SJSA1 (cell line): ENCODE measurements around the gene CC2D2A. TPM values are rescaled to one million over a fixed set of nuclear protein-coding genes. Genes with fewer than 3 reads are reported as not detected.

ENCODE experiments used
- DNase-seq, 2 experiments: peaks; one replicate each; pipeline ENCODE4 v3.0.0-alpha.2; 2015 to 2020; ENCODE audit warnings: low spot score in 2 of 2, low read depth in 1 of 2
- H3K27ac ChIP-seq: fragments of 250-450 bp; sonication (Bioruptor Pico); 2 replicates; pipeline ENCODE4 v1.5.1; 2020; ENCODE audit warnings: mild to moderate bottlenecking, moderate library complexity
- H3K27me3 ChIP-seq: fragments of 250-450 bp; sonication (Bioruptor Pico); replicated peaks from 2 replicates; pipeline ENCODE4 v1.5.1; 2020; ENCODE audit warnings: mild to moderate bottlenecking, moderate library complexity
- H3K36me3 ChIP-seq: fragments of 250-450 bp; sonication (Bioruptor Pico); 2 replicates; pipeline ENCODE4 v1.5.1; 2020; ENCODE audit warnings: mild to moderate bottlenecking
- H3K4me1 ChIP-seq: fragments of 250-450 bp; sonication (Bioruptor Pico); replicated peaks from 2 replicates; pipeline ENCODE4 v1.6.1; 2021; ENCODE audit warnings: mild to moderate bottlenecking
- H3K4me3 ChIP-seq: fragments of 250-450 bp; sonication (Bioruptor Pico); 2 replicates; pipeline ENCODE4 v1.5.1; 2020; ENCODE audit warnings: mild to moderate bottlenecking
- H3K9me3 ChIP-seq: fragments of 250-450 bp; sonication (Bioruptor Pico); replicated peaks from 2 replicates; pipeline ENCODE4 v1.5.1; 2020; ENCODE audit warnings: mild to moderate bottlenecking
- total RNA-seq: library from RNA; depleted of rRNA; stranded (reverse); fragments of >200 nt; shearing (Covaris generic); gene quantifications from 2 replicates; pipeline ENCODE4 v1.2.3, GENCODE V29; 2014; rRNA removed

CC2D2A gene
- 3.9 and 7.7 TPM in 2 replicates for total RNA-seq

- no peaks in the 10 kb centered on the region for H3K9me3 ChIP-seq
- H3K27ac ChIP-seq = no peak within 1 kb of the TSS
- DNase-seq = no peak
- H3K27me3 ChIP-seq = no peaks in the 10 kb centered on the region
- H3K36me3 ChIP-seq = no peaks in the 10 kb centered on the region
- H3K4me1 ChIP-seq = peaks cover 3% of the 10 kb centered on the region; the same call in 1 of the 2 replicates
- H3K4me3 ChIP-seq = peak within 1 kb of the TSS; percentile 20; the same call in 1 of the 2 replicates
Observed at GRCh38 chr4:15469402-15470127, at the start of gene CC2D2A. Gene CC2D2A (plus strand): TSS chr4:15469882. CDS start chr4:15475933, 6,051 bp downstream.

- no peaks in the 10 kb centered on the region for H3K9me3 ChIP-seq
- peak in 1 of 2 experiments; percentile 30 for DNase-seq
Observed at GRCh38 chr4:15420642-15421041, 49.0 kb upstream of the CC2D2A start.

GRCh38 chr4:15423285-15423711 lies 46.4 kb upstream of the CC2D2A start:
- Histone ChIP-seq H3K4me1 (no peaks in the 10 kb centered on the region), H3K27ac (no peak overlapping the region), H3K27me3 (no peaks in the 10 kb centered on the region), H3K9me3 (no peaks in the 10 kb centered on the region), H3K36me3 (no peaks in the 10 kb centered on the region), H3K4me3 (no peak overlapping the region)
- no peak for DNase-seq

More at GRCh38 chr4:15420642-15421041, 49.0 kb upstream of the CC2D2A start:
- Histone ChIP-seq H3K4me1 (no peaks in the 10 kb centered on the region), H3K27ac (no peak overlapping the region), H3K36me3 (no peaks in the 10 kb centered on the region), H3K27me3 (no peaks in the 10 kb centered on the region), H3K4me3 (no peak overlapping the region)

- Histone ChIP-seq H3K4me3 (no peak overlapping the region), H3K9me3 (no peaks in the 10 kb centered on the region), H3K36me3 (no peaks in the 10 kb centered on the region), H3K27me3 (no peaks in the 10 kb centered on the region), H3K4me1 (no peaks in the 10 kb centered on the region), H3K27ac (no peak overlapping the region)
- DNase-seq = no peak
Observed at GRCh38 chr4:15425520-15425919, 44.2 kb upstream of the CC2D2A start.

- Histone ChIP-seq H3K4me3 (no peak overlapping the region), H3K27ac (no peak overlapping the region), H3K27me3 (no peaks in the 10 kb centered on the region), H3K4me1 (no peaks in the 10 kb centered on the region), H3K9me3 (no peaks in the 10 kb centered on the region), H3K36me3 (no peaks in the 10 kb centered on the region)
- no peak for DNase-seq
Observed at GRCh38 chr4:15427161-15427560, 42.5 kb upstream of the CC2D2A start.

GRCh38 chr4:15427701-15428100 lies 42.0 kb upstream of the CC2D2A start, which contains the start of gene C1QTNF7:
Gene C1QTNF7 (plus strand): TSS chr4:15428033. CDS start chr4:15435744, 7,711 bp downstream.
- H3K27ac ChIP-seq = no peak within 1 kb of the TSS
- H3K9me3 ChIP-seq = no peaks in the 10 kb centered on the region
- no peak for DNase-seq
- H3K36me3 ChIP-seq = no peaks in the 10 kb centered on the region
- H3K27me3 ChIP-seq = no peaks in the 10 kb centered on the region
- no peak within 1 kb of the TSS for H3K4me3 ChIP-seq
- H3K4me1 ChIP-seq = no peaks in the 10 kb centered on the region

GRCh38 chr4:15428611-15429010 lies 41.1 kb upstream of the CC2D2A start:
- Histone ChIP-seq H3K27me3 (no peaks in the 10 kb centered on the region), H3K27ac (no peak overlapping the region), H3K4me3 (no peak overlapping the region), H3K9me3 (no peaks in the 10 kb centered on the region), H3K36me3 (no peaks in the 10 kb centered on the region), H3K4me1 (no peaks in the 10 kb centered on the region)
- no peak for DNase-seq

GRCh38 chr4:15434091-15434490 lies 35.6 kb upstream of the CC2D2A start:
- DNase-seq = no peak
- Histone ChIP-seq H3K27me3 (no peaks in the 10 kb centered on the region), H3K27ac (no peak overlapping the region), H3K9me3 (no peaks in the 10 kb centered on the region), H3K36me3 (no peaks in the 10 kb centered on the region), H3K4me1 (peaks cover 5% of the 10 kb centered on the region; the same call in 1 of the 2 replicates), H3K4me3 (no peak overlapping the region)

GRCh38 chr4:15434676-15435075 lies 35.0 kb upstream of the CC2D2A start:
- Histone ChIP-seq H3K27me3 (no peaks in the 10 kb centered on the region), H3K4me3 (no peak overlapping the region), H3K36me3 (no peaks in the 10 kb centered on the region), H3K9me3 (no peaks in the 10 kb centered on the region), H3K4me1 (peaks cover 7% of the 10 kb centered on the region; the same call in 1 of the 2 replicates), H3K27ac (no peak overlapping the region)
- no peak for DNase-seq

- H3K36me3 ChIP-seq = no peaks in the 10 kb centered on the region
- DNase-seq = no peak
- no peak overlapping the region for H3K4me3 ChIP-seq
- peaks cover 7% of the 10 kb centered on the region; the same call in 1 of the 2 replicates for H3K4me1 ChIP-seq
- H3K27me3 ChIP-seq = no peaks in the 10 kb centered on the region
- H3K27ac ChIP-seq = no peak overlapping the region
- no peaks in the 10 kb centered on the region for H3K9me3 ChIP-seq
Observed at GRCh38 chr4:15436513-15436912, 33.2 kb upstream of the CC2D2A start.

GRCh38 chr4:15438939-15439524 lies 30.6 kb upstream of the CC2D2A start:
- peak in 1 of 2 experiments; percentile 10 for DNase-seq
- H3K36me3 ChIP-seq = no peaks in the 10 kb centered on the region
- H3K4me3 ChIP-seq = no peak overlapping the region
- H3K9me3 ChIP-seq = no peaks in the 10 kb centered on the region
- H3K27me3 ChIP-seq = no peaks in the 10 kb centered on the region
- no peak overlapping the region for H3K27ac ChIP-seq
- peaks cover 7% of the 10 kb centered on the region; the same call in 1 of the 2 replicates for H3K4me1 ChIP-seq

- no peaks in the 10 kb centered on the region for H3K36me3 ChIP-seq
- DNase-seq = no peak
- no peaks in the 10 kb centered on the region for H3K27me3 ChIP-seq
- H3K4me1 ChIP-seq = peaks cover 7% of the 10 kb centered on the region; the same call in 1 of the 2 replicates
- H3K4me3 ChIP-seq = no peak overlapping the region
- H3K27ac ChIP-seq = no peak overlapping the region
- no peaks in the 10 kb centered on the region for H3K9me3 ChIP-seq
Observed at GRCh38 chr4:15443371-15444160, 26.1 kb upstream of the CC2D2A start.

GRCh38 chr4:15444276-15444675 lies 25.4 kb upstream of the CC2D2A start:
- peaks cover under 1% of the 10 kb centered on the region; the same call in 1 of the 2 replicates for H3K4me1 ChIP-seq
- no peak overlapping the region for H3K4me3 ChIP-seq
- no peak overlapping the region for H3K27ac ChIP-seq
- H3K36me3 ChIP-seq = no peaks in the 10 kb centered on the region
- H3K27me3 ChIP-seq = no peaks in the 10 kb centered on the region
- H3K9me3 ChIP-seq = no peaks in the 10 kb centered on the region
- no peak for DNase-seq
